GM20000 (cell line): ENCODE measurements around the gene WDFY3.

ENCODE experiments used
- DNase-seq: peaks from one replicate; pipeline ENCODE4 v3.0.0; 2012; ENCODE audit warnings: low spot score
- CTCF ChIP-seq: IDR thresholded peaks from 2 replicates; pipeline ENCODE4 v1.5.1; 2012; ENCODE audit warnings: mild to moderate bottlenecking, control low read depth; ENCODE audit errors: extremely low read depth, missing control alignments

The WDFY3 gene

GRCh38 chr4:84931961-84932360 lies 34.5 kb downstream of the WDFY3 start:
- no peak for DNase-seq
- no peak for TF ChIP-seq CTCF

- no peak for DNase-seq
- no peak for TF ChIP-seq CTCF
Measured at GRCh38 chr4:84931274-84931673, 35.2 kb downstream of the WDFY3 start.

DNA sequence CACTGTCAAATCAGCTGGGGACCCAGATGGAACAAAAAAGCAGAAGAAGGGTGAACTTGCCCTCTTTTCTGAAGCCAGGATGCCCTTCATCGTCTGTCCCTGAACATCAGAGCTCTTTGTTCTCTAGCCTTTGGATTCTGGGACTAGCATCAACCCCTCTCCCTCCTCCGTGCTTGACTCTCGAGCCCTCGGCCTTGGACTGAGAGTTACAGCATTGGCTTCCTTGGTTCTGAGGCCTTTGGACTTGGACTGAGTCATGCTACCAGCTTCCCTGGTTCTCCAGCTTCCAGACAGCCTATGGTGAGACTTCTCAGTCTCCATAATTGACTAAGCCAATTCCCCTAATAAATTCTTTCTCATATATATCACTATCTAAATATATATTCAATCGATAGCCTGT lies 38.4 kb downstream of the WDFY3 start:
- TF ChIP-seq CTCF = no peak
- no peak for DNase-seq

- TF ChIP-seq CTCF = no peak
Measured at GRCh38 chr4:84927428-84927827, 39.1 kb downstream of the WDFY3 start.

DNA sequence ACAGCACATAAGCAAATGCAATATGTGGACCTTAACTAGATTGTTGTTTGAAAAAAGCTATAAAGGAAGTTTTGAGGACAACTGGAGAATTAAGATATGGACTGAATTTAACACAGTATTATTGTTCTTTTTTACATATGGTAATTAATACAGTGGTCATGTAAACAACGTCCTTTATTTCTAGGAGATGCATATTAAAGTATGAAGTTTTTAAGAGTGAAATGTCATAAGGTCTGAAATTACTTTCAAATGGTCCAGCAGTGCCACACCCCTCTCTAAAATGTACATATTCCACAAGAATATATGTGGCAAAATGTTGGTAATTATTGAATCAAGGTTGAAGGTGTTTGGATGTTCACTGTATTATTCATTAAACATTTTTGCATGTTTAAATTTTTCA lies 40.9 kb downstream of the WDFY3 start:
- TF ChIP-seq CTCF = no peak
- DNase-seq = no peak

More at GRCh38 chr4:84927428-84927827, 39.1 kb downstream of the WDFY3 start:
- DNase-seq = no peak

DNA sequence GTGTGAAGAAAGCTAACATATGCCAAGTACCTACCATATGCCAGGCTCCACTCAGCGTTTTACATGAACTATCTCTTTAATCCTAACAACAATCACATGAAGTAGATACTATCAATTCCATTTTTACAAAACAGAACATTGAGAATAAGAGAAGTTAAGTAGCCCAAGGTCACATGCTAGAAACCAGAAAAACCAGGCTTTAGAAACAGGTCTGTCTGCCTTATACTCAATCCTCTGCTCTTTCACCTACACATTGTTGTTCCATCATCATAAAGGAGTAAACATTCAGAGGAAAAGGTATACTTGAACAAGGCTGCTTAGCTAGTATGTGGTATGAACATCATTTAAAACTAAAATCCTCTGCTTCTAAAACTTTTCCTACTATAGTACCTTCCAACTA lies 42.1 kb downstream of the WDFY3 start:
- no peak for DNase-seq
- TF ChIP-seq CTCF = no peak

- DNase-seq = no peak
- TF ChIP-seq CTCF = no peak
Measured at GRCh38 chr4:84920617-84921016, 45.9 kb downstream of the WDFY3 start.
